A673 (cell line): Measurements from ENCODE around the gene RIN1.

Experiments
- CTCF ChIP-seq: fragments of 300-800, 200-600 bp; sonication (generic); conservative IDR thresholded peaks from 2 replicates; pipeline ENCODE4 v1.5.1; 2017; ENCODE audit warnings: low read depth, mild to moderate bottlenecking, antibody characterized with exemption, low read length, moderate library complexity, mixed read lengths
- EZH2 ChIP-seq: fragments of 200-600 bp; sonication (generic); IDR thresholded peaks from 2 replicates; pipeline ENCODE4 v1.6.1; 2017; ENCODE audit warnings: borderline replicate concordance, low read depth, mild to moderate bottlenecking, mixed read lengths, antibody characterized with exemption, low read length; ENCODE audit not compliant: poor library complexity, severe bottlenecking

GRCh38 chr11:66312549-66313320, 23.5 kb downstream of the RIN1 start:
- TF ChIP-seq CTCF (no peak), EZH2 (no peak)
